ENCODE measurements around the gene RABL2B. TPM values are rescaled to one million over a fixed set of nuclear protein-coding genes. Genes with fewer than 3 reads are reported as not detected.
"Not testable (repeated sequence)": the region's sequence is repeated elsewhere in the genome, so short reads cannot be mapped to it uniquely, and the experiment has no call there.

RABL2B gene
- total and polyA plus RNA-seq, 2 experiments from 2014 or later = 9.7 to 11.8 TPM

GRCh38 chr22:50777631-50778030, 5.8 kb downstream of the RABL2B start:
- H3K4me3 Mint-ChIP-seq; ATAC-seq; H3K36me3 ChIP-seq (ENCODE audit: insufficient read depth); H3K36me3 Mint-ChIP-seq (ENCODE audit: low read depth); H3K9me2 ChIP-seq (ENCODE audit: insufficient read depth); H3K79me2 ChIP-seq (replicated peaks; ENCODE audit: insufficient read depth); H3K4me2 ChIP-seq; H3K27me3 Mint-ChIP-seq (ENCODE audit: insufficient read depth, low read depth, poor library complexity); H4K20me1 ChIP-seq (replicated peaks; ENCODE audit: insufficient read depth); H3K27ac ChIP-seq (ENCODE audit: low read depth); DNase-seq (ENCODE audit: low spot score); H3K4me1 Mint-ChIP-seq; H3F3A ChIP-seq (replicated peaks; ENCODE audit: low read depth); H2AFZ ChIP-seq; H3K27ac Mint-ChIP-seq; H3K4me1 ChIP-seq (ENCODE audit: insufficient read depth); H3K9me3 Mint-ChIP-seq; H3K4me3 ChIP-seq; H3K27me3 ChIP-seq (ENCODE audit: insufficient read depth): not testable (repeated sequence)

DNA sequence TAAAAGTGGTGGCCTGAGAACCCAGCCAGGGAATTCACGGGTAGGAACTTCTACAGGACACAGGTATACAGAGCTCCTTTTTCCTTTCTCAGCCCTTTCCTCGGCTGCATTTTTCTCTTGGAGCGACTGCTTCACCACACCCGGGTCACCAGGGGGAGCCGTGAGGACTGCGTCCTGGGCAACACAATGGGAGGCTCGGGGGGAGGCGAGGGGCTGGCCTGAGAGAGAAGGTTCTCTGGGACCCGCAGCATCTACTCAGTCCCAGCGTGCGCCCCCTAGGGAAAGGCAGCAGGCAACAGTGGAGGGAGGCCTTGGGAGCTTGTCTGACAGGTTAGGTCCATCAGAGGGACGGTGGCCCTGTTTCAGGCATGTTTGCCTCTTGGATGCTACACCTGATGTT, 8.3 kb downstream of the RABL2B start:
- not testable (repeated sequence) for H3K27ac ChIP-seq (ENCODE audit: low read depth); H3K36me3 Mint-ChIP-seq (ENCODE audit: low read depth); H3K36me3 ChIP-seq (ENCODE audit: insufficient read depth); H3K4me2 ChIP-seq; H3K4me1 Mint-ChIP-seq; H3K4me1 ChIP-seq (ENCODE audit: insufficient read depth); H3K27ac Mint-ChIP-seq; H3K27me3 ChIP-seq (ENCODE audit: insufficient read depth); H3K4me3 Mint-ChIP-seq; H4K20me1 ChIP-seq (replicated peaks; ENCODE audit: insufficient read depth); H2AFZ ChIP-seq; H3K9me2 ChIP-seq (ENCODE audit: insufficient read depth); H3K9me3 Mint-ChIP-seq; H3K27me3 Mint-ChIP-seq (ENCODE audit: insufficient read depth, low read depth, poor library complexity); H3K4me3 ChIP-seq; H3K79me2 ChIP-seq (replicated peaks; ENCODE audit: insufficient read depth); H3F3A ChIP-seq (replicated peaks; ENCODE audit: low read depth)
- ATAC-seq = peak; percentile 100
- peak; percentile 95 for DNase-seq (ENCODE audit: low spot score)
- TF ChIP-seq CTCF (conservative IDR thresholded peaks at IDR 0.05; ENCODE audit: low read depth in 2 of 2) (peak; percentile 80 to 82), CREB1 (CRISPR knock-in tag; IDR thresholded peaks at IDR 0.05; ENCODE audit: low read depth) (0 out of 2 replicates have a peak, but pooled peaks have one; percentile 14)

DNA sequence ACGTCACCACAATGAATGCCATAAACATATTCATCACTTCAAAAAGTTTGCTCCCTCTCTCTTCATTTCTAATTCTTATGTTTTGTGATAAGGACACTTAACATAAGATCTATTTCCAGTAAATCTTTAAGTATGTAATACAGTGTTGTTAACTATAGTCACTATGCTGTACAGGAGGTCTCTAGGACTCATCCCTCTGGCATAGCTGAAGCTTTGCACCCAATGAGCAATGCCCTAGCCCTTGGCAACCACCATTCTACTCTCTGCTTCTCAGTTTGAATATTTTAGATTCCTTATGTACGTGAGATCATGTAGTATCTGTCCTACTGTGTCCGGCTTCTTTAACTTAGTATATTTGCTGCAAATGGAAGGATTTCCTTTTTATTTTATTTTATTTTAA, 19.1 kb downstream of the RABL2B start:
- H3K4me1 Mint-ChIP-seq; H3K79me2 ChIP-seq (replicated peaks; ENCODE audit: insufficient read depth); H3F3A ChIP-seq (replicated peaks; ENCODE audit: low read depth); DNase-seq (ENCODE audit: low spot score); H3K9me3 Mint-ChIP-seq; H3K27ac ChIP-seq (ENCODE audit: low read depth); H3K4me2 ChIP-seq; H3K36me3 Mint-ChIP-seq (ENCODE audit: low read depth); ATAC-seq; H4K20me1 ChIP-seq (replicated peaks; ENCODE audit: insufficient read depth); H3K4me1 ChIP-seq (ENCODE audit: insufficient read depth); H3K4me3 ChIP-seq; H2AFZ ChIP-seq; H3K36me3 ChIP-seq (ENCODE audit: insufficient read depth); H3K9me2 ChIP-seq (ENCODE audit: insufficient read depth); H3K27ac Mint-ChIP-seq; H3K4me3 Mint-ChIP-seq: not testable (repeated sequence)
- H3K27me3 Mint-ChIP-seq (ENCODE audit: insufficient read depth, low read depth, poor library complexity) = peaks cover 20% of the 10 kb centered on the region
- H3K27me3 ChIP-seq (ENCODE audit: insufficient read depth) = peaks cover 42% of the 10 kb centered on the region

DNA sequence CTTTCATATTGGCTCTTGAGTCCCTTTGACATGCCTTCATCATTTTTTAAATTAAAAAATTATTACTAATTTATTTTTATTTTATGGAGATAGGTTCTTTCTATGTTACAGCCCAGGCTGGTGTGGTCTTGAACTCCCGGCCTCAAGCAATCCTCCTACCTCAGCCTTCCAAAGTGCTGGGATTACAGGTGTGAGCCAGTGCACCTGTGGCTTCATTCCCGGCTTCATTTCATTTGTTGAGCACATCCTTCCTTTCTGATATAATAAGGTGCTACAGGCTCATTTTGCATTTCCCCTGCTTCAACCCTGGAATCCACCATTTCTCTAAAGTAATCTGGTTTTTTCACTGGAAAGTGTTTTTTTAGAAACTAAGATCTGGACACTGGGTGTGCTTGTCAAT, 21.6 kb downstream of the RABL2B start:
- not testable (repeated sequence) for H3F3A ChIP-seq (replicated peaks; ENCODE audit: low read depth); H3K4me1 Mint-ChIP-seq; H3K4me2 ChIP-seq; H3K36me3 Mint-ChIP-seq (ENCODE audit: low read depth); H3K9me3 Mint-ChIP-seq; H3K27ac Mint-ChIP-seq; H3K79me2 ChIP-seq (replicated peaks; ENCODE audit: insufficient read depth); H3K36me3 ChIP-seq (ENCODE audit: insufficient read depth); H3K4me1 ChIP-seq (ENCODE audit: insufficient read depth); H2AFZ ChIP-seq; H4K20me1 ChIP-seq (replicated peaks; ENCODE audit: insufficient read depth); H3K4me3 ChIP-seq; H3K4me3 Mint-ChIP-seq; H3K27ac ChIP-seq (ENCODE audit: low read depth); ATAC-seq; DNase-seq (ENCODE audit: low spot score); H3K9me2 ChIP-seq (ENCODE audit: insufficient read depth)
- H3K27me3 Mint-ChIP-seq (ENCODE audit: insufficient read depth, low read depth, poor library complexity) = peaks cover 37% of the 10 kb centered on the region
- peaks cover 63% of the 10 kb centered on the region for H3K27me3 ChIP-seq (ENCODE audit: insufficient read depth)

Measured in GM23338 (cell line).